Breast epithelium (tissue), 4 donors: ENCODE measurements around the gene ABCC1. TPM values are rescaled to one million over a fixed set of nuclear protein-coding genes. Genes with fewer than 3 reads are reported as not detected.

Experiments used
- DNase-seq, 2 donors: peaks; one replicate each; pipeline ENCODE4 v3.0.0-alpha.2; 2019; ENCODE audit warnings: low spot score in 2 of 2
- H3K27ac ChIP-seq, 2 donors: fragments of 200-600 bp; sonication (generic) in 1 of 2; one replicate each; pipeline ENCODE4 v1.5.1; 2016 to 2019; ENCODE audit warnings: mild to moderate bottlenecking in 1 of 2
- H3K27me3 ChIP-seq, 2 donors: fragments of 200-600 bp; sonication (generic) in 1 of 2; one replicate each; pipeline versions ENCODE4 v1.5.1 to v1.6.0; 2017 to 2019; ENCODE audit warnings: control low read depth in 1 of 2, mild to moderate bottlenecking in 1 of 2
- H3K36me3 ChIP-seq: fragments of 200-600 bp; one replicate; pipeline ENCODE4 v1.5.1; 2019
- H3K4me1 ChIP-seq, 2 donors: fragments of 200-600 bp; sonication (generic); one replicate each; pipeline ENCODE4 v1.5.1; 2016 to 2019; ENCODE audit warnings: control low read depth in 1 of 2
- H3K4me3 ChIP-seq, 3 donors: fragments of 200-600 bp; sonication (generic); 1 replicate in 2 of 3; 2 replicates in 1 of 3; pipeline ENCODE4 v1.5.1; 2016 to 2019; ENCODE audit warnings: mild to moderate bottlenecking in 3 of 3, moderate library complexity in 2 of 3
- H3K9me3 ChIP-seq, 2 donors: fragments of 200-600 bp; sonication (generic) in 1 of 2; one replicate each; pipeline ENCODE4 v1.5.1; 2016 to 2019; ENCODE audit warnings: control low read depth in 1 of 2
- POLR2A ChIP-seq: fragments of 450-650 bp; IDR thresholded peaks from one replicate; pipeline ENCODE4 v1.6.1; 2016; ENCODE audit warnings: antibody characterized with exemption, mild to moderate bottlenecking, moderate library complexity
- POLR2AphosphoS5 ChIP-seq, 3 donors: sonication (generic); formaldehyde crosslinking; IDR thresholded peaks; one replicate each; pipeline ENCODE4 v1.6.1; 2017; ENCODE audit warnings: antibody characterized with exemption in 3 of 3
- intact Hi-C: fragments of 100-400 bp; cut with DNase I; formaldehyde crosslinking; loops from one replicate; pipeline ENCODE4 v1.15.1; 2023; ENCODE audit warnings: low total_unique reads
- total RNA-seq, 3 donors: library from RNA; depleted of rRNA; stranded (reverse); fragments of >200 nt; gene quantifications; one replicate each; pipeline ENCODE4 v1.1.0, GENCODE V29; 2016
- TF ChIP-seq, protein P1 (sequence below), 3 donors: fragments of 450-650 bp; IDR thresholded peaks; one replicate each; pipeline ENCODE4 v1.5.1; 2016 to 2017; ENCODE audit warnings: antibody characterized with exemption in 3 of 3, mild to moderate bottlenecking in 3 of 3, moderate library complexity in 3 of 3

The ABCC1 gene
- total RNA-seq, 3 donors from 2014 or later, result 14.6 to 26.9 (median 21.3) TPM

DNA sequence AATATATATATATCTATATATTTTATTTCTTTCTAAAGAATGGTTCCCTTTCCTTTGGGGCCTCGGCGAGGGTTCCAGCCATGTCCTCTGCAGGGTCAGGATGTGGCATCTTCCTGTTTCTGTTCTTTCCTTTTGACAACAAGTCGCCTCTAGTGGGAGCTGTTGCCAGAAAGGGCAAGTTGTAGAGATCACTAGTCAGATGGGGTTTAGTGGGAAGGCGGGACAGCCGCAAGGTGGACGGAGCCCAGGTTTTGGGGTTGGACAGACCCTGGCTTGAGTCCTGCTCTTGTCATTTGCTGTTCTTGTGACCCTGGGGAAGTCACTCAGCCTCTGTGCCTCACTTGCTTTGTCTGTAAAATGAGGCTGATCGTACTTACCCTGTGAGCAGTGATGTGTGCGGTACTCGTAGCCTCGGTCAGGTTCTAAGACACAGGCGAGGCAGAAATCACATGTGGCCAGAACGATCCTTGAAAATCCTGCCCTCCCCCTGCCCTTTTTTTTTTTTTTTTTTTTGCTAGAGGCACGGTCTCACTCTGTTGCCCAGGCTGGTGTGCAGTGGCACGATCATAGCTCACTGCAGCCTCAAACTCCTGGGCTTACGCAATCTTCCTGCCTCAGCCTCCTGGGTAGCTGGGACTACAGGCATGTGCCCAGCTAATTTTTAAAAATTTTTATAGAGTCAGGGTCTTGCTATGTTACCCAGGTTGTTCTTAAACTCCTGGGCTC lies 193.8 kb downstream of the ABCC1 start:
- no peak overlapping the region for H3K4me3 ChIP-seq
- no peaks in the 10 kb centered on the region for H3K27me3 ChIP-seq
- TF ChIP-seq POLR2A (no peak), POLR2AphosphoS5 (IDR thresholded peaks at IDR 0.05) (no peak)
- TF ChIP-seq, protein P1, sequence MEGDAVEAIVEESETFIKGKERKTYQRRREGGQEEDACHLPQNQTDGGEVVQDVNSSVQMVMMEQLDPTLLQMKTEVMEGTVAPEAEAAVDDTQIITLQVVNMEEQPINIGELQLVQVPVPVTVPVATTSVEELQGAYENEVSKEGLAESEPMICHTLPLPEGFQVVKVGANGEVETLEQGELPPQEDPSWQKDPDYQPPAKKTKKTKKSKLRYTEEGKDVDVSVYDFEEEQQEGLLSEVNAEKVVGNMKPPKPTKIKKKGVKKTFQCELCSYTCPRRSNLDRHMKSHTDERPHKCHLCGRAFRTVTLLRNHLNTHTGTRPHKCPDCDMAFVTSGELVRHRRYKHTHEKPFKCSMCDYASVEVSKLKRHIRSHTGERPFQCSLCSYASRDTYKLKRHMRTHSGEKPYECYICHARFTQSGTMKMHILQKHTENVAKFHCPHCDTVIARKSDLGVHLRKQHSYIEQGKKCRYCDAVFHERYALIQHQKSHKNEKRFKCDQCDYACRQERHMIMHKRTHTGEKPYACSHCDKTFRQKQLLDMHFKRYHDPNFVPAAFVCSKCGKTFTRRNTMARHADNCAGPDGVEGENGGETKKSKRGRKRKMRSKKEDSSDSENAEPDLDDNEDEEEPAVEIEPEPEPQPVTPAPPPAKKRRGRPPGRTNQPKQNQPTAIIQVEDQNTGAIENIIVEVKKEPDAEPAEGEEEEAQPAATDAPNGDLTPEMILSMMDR (IDR thresholded peaks at IDR 0.05), result no peak
- H3K27ac ChIP-seq, result no peak overlapping the region
- intact Hi-C loops, result no loop called here
- H3K36me3 ChIP-seq, result no peaks in the 10 kb centered on the region
- H3K9me3 ChIP-seq, result no peaks in the 10 kb centered on the region
- H3K4me1 ChIP-seq, result no peaks in the 10 kb centered on the region
- DNase-seq, result no peak

DNA sequence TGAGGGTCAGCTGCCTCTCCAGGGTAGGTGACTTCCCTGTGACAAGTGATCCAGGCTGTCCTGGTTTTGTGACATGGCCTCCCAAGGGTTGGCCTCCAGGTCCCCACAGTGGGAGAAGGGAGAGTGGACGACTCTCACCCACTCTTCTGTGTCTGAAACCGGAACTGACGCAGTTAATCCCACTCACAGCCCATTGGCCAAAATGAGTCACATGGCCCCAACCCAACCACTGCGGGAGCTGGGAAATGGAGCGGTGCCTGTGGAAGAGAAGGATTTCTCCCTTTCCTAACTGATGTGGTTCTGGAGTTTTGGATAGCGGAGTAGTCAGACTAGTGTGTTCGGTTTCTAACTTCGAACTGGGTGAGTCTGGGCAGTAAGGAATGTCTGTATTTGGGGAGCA lies 194.5 kb downstream of the ABCC1 start:
- no peak for DNase-seq
- Histone ChIP-seq H3K4me1 (no peaks in the 10 kb centered on the region), H3K27ac (no peak overlapping the region), H3K4me3 (no peak overlapping the region), H3K27me3 (no peaks in the 10 kb centered on the region), H3K36me3 (no peaks in the 10 kb centered on the region), H3K9me3 (no peaks in the 10 kb centered on the region)
- TF ChIP-seq POLR2AphosphoS5 (IDR thresholded peaks at IDR 0.05), result no peak
- TF ChIP-seq POLR2A, result no peak
- TF ChIP-seq, protein P1 (IDR thresholded peaks at IDR 0.05), result no peak
- intact Hi-C loops, result no loop called here

DNA sequence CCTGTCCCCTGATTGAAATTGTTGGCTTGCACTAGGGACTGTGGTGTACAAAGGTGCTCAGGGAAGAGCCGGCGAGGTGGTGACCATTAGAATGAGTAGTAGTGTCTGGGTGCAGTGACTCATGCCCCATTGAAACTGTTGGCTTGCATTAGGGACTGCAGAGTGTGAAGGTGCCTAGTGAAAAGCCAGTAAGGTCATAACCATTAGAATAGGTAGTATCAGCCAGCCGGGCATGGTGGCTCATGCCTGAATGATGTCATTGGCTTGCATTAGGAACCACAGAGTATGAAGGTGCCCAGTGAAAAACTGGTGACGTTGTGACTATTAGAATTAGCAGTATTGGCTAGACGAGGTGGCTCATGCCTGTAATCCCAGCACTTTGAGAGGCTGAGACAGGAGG lies 195.0 kb downstream of the ABCC1 start:
- no peak overlapping the region for H3K27ac ChIP-seq
- TF ChIP-seq POLR2AphosphoS5 (IDR thresholded peaks at IDR 0.05) (no peak), POLR2A (no peak)
- TF ChIP-seq, protein P1 (IDR thresholded peaks at IDR 0.05), result no peak
- peak in 1 of 2 donors; percentile 33 for DNase-seq
- H3K4me1 ChIP-seq, result no peaks in the 10 kb centered on the region
- no peaks in the 10 kb centered on the region for H3K27me3 ChIP-seq
- H3K36me3 ChIP-seq, result no peaks in the 10 kb centered on the region
- no peak overlapping the region for H3K4me3 ChIP-seq
- no peaks in the 10 kb centered on the region for H3K9me3 ChIP-seq
- intact Hi-C loops, result no loop called here

DNA sequence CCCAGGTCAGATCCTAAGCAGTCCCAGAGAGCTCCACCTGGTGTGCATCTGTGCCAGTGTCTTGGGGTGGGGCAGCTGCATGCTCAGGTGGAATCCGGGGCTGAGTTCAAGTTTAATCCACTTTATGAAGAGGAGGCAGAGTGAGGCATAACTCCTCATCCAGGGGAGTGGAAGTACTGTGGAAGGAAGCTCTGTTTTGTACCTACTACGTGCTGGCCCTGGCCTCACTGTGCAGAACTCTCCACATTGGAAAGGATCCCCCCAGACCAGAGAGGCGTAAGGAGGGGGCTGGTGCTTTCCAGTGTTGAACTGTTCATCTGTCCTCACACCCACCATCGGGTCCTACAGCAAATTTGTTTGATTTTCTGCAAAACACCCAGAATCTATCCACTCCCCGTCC lies 195.9 kb downstream of the ABCC1 start:
- no peaks in the 10 kb centered on the region for H3K9me3 ChIP-seq
- H3K27ac ChIP-seq, result no peak overlapping the region
- DNase-seq, result no peak
- peaks cover 0 to 5% of the 10 kb centered on the region in 2 donors for H3K4me1 ChIP-seq
- H3K4me3 ChIP-seq, result no peak overlapping the region
- TF ChIP-seq POLR2AphosphoS5 (IDR thresholded peaks at IDR 0.05), result no peak
- H3K27me3 ChIP-seq, result no peaks in the 10 kb centered on the region
- intact Hi-C loops, result no loop called here
- no peaks in the 10 kb centered on the region for H3K36me3 ChIP-seq

DNA sequence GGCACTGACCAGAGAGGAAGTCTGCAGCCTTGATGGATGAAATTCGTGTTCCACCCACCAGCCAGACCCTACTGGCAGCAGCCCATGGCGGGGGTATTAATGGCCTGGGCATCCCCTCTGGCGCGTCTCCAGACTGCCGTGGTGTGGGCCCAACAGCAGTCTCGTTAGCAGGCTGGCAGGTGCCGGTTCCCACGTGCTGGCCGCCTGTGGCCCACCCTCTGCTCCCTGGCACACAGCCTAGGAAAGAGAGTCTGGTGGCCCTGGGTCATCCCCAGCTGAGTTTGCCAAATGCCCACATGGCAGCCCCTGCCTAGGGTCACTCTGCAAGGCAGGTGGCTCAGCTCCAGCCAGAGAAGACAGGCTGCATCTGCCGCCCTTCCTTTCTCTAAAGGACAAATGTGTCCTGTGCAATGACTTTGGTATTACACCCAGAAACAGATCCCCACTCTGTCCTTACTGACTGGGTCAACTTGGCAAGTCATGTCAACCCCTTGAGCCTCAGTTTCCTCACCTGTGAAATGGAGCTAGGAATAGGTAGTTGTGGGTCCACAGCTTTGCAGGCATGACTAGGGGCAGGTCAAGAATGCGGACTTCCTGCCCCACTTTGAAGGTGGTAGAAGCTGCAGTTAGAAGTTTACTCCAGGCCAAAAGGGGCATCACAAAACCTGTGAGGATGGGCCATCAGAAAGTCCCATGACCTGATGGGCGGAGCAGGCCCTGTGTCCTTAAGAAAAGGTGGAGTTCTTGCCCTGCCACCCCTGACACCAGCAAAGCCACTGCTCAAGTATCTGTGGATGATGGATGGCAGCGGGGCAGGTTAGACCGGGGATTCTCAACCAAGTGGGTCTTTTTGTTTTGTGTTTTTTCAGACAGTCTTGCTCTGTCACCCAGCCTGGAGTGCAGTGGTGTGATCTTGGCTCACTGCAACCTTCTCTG lies 197.2 kb downstream of the ABCC1 start:
- Histone ChIP-seq H3K27ac (no peak overlapping the region), H3K4me1 (peaks cover 0 to 9% of the 10 kb centered on the region in 2 donors), H3K36me3 (no peaks in the 10 kb centered on the region), H3K27me3 (no peaks in the 10 kb centered on the region), H3K9me3 (no peaks in the 10 kb centered on the region), H3K4me3 (no peak overlapping the region)
- intact Hi-C loops, result no loop called here
- no peak for TF ChIP-seq POLR2A
- TF ChIP-seq, protein P1 (IDR thresholded peaks at IDR 0.05), result no peak
- no peak for TF ChIP-seq POLR2AphosphoS5 (IDR thresholded peaks at IDR 0.05)
- DNase-seq, result no peak
